ENCODE results near the gene LRFN4.

LRFN4 gene

GRCh38 chr11:66845143-66845875 is 11.6 kb upstream of the LRFN4 start:
- DNase-seq (ENCODE audit: low read depth, low spot score) = no peak

GRCh38 chr11:66845876-66846212 is 11.0 kb upstream of the LRFN4 start:
- DNase-seq (ENCODE audit: low read depth, low spot score) = no peak

- DNase-seq (ENCODE audit: low read depth, low spot score) = no peak
Measured at GRCh38 chr11:66846671-66847091, 10.2 kb upstream of the LRFN4 start.

- no peak for DNase-seq (ENCODE audit: low read depth, low spot score)
Measured at GRCh38 chr11:66847461-66848232, 9.2 kb upstream of the LRFN4 start.

- DNase-seq (ENCODE audit: low read depth, low spot score) = no peak
Measured at GRCh38 chr11:66848671-66849500, 8.0 kb upstream of the LRFN4 start.

GRCh38 chr11:66849501-66850234 is 7.2 kb upstream of the LRFN4 start:
- DNase-seq (ENCODE audit: low read depth, low spot score) = no peak

- DNase-seq (ENCODE audit: low read depth, low spot score) = no peak
Measured at GRCh38 chr11:66850235-66850587, 6.7 kb upstream of the LRFN4 start.

GRCh38 chr11:66850588-66851238 is 6.2 kb upstream of the LRFN4 start:
- DNase-seq (ENCODE audit: low read depth, low spot score) = no peak

GRCh38 chr11:66851239-66851596 is 5.6 kb upstream of the LRFN4 start:
- DNase-seq (ENCODE audit: low read depth, low spot score) = no peak

GRCh38 chr11:66851698-66852465 is 5.0 kb upstream of the LRFN4 start:
- no peak for DNase-seq (ENCODE audit: low read depth, low spot score)

- no peak for DNase-seq (ENCODE audit: low read depth, low spot score)
Measured at GRCh38 chr11:66852466-66853241, 4.2 kb upstream of the LRFN4 start.

- DNase-seq (ENCODE audit: low read depth, low spot score) = no peak
Measured at GRCh38 chr11:66853242-66854229, 3.3 kb upstream of the LRFN4 start.

GRCh38 chr11:66854231-66854661 is 2.6 kb upstream of the LRFN4 start:
- no peak for DNase-seq (ENCODE audit: low read depth, low spot score)

- no peak for DNase-seq (ENCODE audit: low read depth, low spot score)
Measured at GRCh38 chr11:66854729-66855211, 2.1 kb upstream of the LRFN4 start.

GRCh38 chr11:66855574-66856495 is 1.0 kb upstream of the LRFN4 start:
- DNase-seq (ENCODE audit: low read depth, low spot score) = peak; percentile 97

- DNase-seq (ENCODE audit: low read depth, low spot score) = peak; percentile 37
Measured at GRCh38 chr11:66857234-66857926, 516 bp downstream of the LRFN4 start.

- DNase-seq (ENCODE audit: low read depth, low spot score) = no peak
Measured at GRCh38 chr11:66857927-66858185, 992 bp downstream of the LRFN4 start.
